ENCODE results near the gene EDA2R.

Gene EDA2R

DNA sequence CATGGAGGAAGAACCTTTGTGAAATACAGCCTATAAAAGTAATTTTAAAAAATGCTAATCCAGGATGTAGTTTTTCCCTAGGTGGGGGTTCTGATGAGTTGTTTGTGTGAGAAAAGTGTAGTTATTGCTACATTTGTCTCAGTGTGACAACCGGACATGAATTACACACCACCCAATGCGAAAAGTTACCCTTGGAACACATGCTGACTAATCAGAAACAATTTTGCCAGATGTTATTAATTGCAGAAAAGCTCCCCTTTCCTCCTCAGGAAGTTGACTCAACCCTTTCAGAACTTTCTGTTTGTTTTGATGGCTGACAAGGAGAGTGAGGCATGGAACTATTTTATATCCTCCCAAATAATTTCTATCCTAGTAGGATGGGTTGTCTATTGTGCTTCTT, 38.1 kb upstream of the EDA2R start:
- Histone ChIP-seq H2AFZ (no peak overlapping the region), H3K9me3 (ENCODE audit: control insufficient read depth, low read length) (no peaks in the 10 kb centered on the region), H3K36me3 (ENCODE audit: control insufficient read depth, insufficient read depth, low read length) (no peaks in the 10 kb centered on the region), H3K4me3 (ENCODE audit: low read depth, low read length) (no peak overlapping the region), H3K9ac (no peak overlapping the region), H3K4me1 (no peaks in the 10 kb centered on the region), H3K27ac (no peak overlapping the region), H3K4me2 (ENCODE audit: low read length) (no peak overlapping the region), H3K79me2 (no peaks in the 10 kb centered on the region), H3K27me3 (ENCODE audit: control insufficient read depth, insufficient read depth, low read length) (no peaks in the 10 kb centered on the region)
- TF ChIP-seq, protein P1, sequence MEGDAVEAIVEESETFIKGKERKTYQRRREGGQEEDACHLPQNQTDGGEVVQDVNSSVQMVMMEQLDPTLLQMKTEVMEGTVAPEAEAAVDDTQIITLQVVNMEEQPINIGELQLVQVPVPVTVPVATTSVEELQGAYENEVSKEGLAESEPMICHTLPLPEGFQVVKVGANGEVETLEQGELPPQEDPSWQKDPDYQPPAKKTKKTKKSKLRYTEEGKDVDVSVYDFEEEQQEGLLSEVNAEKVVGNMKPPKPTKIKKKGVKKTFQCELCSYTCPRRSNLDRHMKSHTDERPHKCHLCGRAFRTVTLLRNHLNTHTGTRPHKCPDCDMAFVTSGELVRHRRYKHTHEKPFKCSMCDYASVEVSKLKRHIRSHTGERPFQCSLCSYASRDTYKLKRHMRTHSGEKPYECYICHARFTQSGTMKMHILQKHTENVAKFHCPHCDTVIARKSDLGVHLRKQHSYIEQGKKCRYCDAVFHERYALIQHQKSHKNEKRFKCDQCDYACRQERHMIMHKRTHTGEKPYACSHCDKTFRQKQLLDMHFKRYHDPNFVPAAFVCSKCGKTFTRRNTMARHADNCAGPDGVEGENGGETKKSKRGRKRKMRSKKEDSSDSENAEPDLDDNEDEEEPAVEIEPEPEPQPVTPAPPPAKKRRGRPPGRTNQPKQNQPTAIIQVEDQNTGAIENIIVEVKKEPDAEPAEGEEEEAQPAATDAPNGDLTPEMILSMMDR (IDR thresholded peaks at IDR 0.05): no peak

DNA sequence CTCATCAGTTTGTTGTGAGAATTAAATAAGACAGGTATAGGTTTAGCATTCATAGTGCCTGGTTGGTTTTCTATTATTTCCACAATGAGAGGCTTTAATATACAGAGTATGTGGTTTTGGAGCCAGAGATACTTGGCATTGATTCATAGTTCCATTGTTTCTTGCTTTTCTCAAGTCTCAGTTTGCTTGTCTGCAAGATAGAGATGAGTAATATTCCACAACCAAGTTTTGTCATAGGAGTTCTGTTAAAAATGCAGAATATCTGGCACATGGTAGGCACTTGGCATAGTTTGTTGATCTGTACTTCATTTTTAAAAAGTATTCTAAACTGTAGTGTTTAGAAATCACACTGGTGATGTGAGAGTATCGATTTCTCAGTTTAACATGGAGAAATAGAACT, 37.5 kb upstream of the EDA2R start:
- Histone ChIP-seq H3K9ac (no peak overlapping the region), H3K36me3 (ENCODE audit: control insufficient read depth, insufficient read depth, low read length) (no peaks in the 10 kb centered on the region)
- TF ChIP-seq, protein P1 (IDR thresholded peaks at IDR 0.05): no peak

DNA sequence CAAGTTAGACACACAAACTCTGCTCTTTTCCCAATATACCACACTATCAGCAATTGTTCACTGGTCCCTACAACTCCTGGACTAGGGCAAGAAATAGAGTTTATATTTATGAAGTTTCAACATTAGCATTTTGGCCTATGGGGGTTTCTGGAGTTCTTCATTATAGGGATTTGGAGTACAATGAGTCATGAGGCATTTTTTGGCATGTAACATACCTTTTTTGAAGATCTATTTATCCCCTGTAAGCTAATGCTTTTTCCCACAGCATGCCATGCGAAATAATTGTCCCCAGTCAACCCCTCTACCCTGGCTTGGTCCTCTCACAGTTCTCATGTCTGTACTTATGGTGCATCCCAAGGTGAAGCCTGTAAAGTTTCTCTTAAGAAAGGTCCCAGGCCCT, 36.7 kb upstream of the EDA2R start:
- Histone ChIP-seq H3K79me2 (no peaks in the 10 kb centered on the region), H3K4me1 (no peaks in the 10 kb centered on the region), H3K27ac (no peak overlapping the region), H3K9ac (no peak overlapping the region), H3K36me3 (ENCODE audit: control insufficient read depth, insufficient read depth, low read length) (no peaks in the 10 kb centered on the region), H3K4me3 (ENCODE audit: low read depth, low read length) (no peak overlapping the region), H2AFZ (no peak overlapping the region), H3K9me3 (ENCODE audit: control insufficient read depth, low read length) (no peaks in the 10 kb centered on the region), H3K27me3 (ENCODE audit: control insufficient read depth, insufficient read depth, low read length) (no peaks in the 10 kb centered on the region), H3K4me2 (ENCODE audit: low read length) (no peak overlapping the region)
- TF ChIP-seq, protein P1 (IDR thresholded peaks at IDR 0.05): no peak

More for the DNA sequence above, 37.5 kb upstream of the EDA2R start:
- Histone ChIP-seq H2AFZ (no peak overlapping the region), H3K9me3 (ENCODE audit: control insufficient read depth, low read length) (no peaks in the 10 kb centered on the region), H3K27ac (no peak overlapping the region), H3K4me1 (no peaks in the 10 kb centered on the region), H3K27me3 (ENCODE audit: control insufficient read depth, insufficient read depth, low read length) (no peaks in the 10 kb centered on the region), H3K4me3 (ENCODE audit: low read depth, low read length) (no peak overlapping the region), H3K4me2 (ENCODE audit: low read length) (no peak overlapping the region), H3K79me2 (no peaks in the 10 kb centered on the region)

DNA sequence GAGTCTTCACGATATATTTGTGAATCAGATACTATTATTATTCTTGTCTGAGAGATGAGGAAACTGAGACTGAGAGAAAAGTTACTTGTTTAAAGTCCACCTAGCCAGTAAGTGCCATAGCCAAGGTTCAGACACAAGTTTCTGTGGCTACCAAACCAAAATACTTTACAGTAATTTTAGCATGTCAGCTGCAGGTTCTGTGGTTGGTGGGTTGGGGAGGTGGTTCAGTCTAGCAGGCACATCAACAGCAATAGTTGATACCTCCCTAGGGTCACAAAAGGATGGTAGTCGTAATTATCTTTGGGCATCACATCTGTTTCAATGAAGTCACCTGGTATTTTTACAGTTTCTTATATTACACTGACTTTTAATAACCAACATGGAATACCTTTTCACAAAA, 35.6 kb upstream of the EDA2R start:
- no peak overlapping the region for H3K4me2 ChIP-seq (ENCODE audit: low read length)
- no peak overlapping the region for H3K4me3 ChIP-seq (ENCODE audit: low read depth, low read length)
- TF ChIP-seq, protein P1 (IDR thresholded peaks at IDR 0.05): no peak
- no peaks in the 10 kb centered on the region for H3K27me3 ChIP-seq (ENCODE audit: control insufficient read depth, insufficient read depth, low read length)
- H3K79me2 ChIP-seq: no peaks in the 10 kb centered on the region
- no peak overlapping the region for H2AFZ ChIP-seq
- H3K9ac ChIP-seq: no peak overlapping the region
- no peaks in the 10 kb centered on the region for H3K9me3 ChIP-seq (ENCODE audit: control insufficient read depth, low read length)
- no peaks in the 10 kb centered on the region for H3K36me3 ChIP-seq (ENCODE audit: control insufficient read depth, insufficient read depth, low read length)
- H3K27ac ChIP-seq: no peak overlapping the region
- H3K4me1 ChIP-seq: no peaks in the 10 kb centered on the region

DNA sequence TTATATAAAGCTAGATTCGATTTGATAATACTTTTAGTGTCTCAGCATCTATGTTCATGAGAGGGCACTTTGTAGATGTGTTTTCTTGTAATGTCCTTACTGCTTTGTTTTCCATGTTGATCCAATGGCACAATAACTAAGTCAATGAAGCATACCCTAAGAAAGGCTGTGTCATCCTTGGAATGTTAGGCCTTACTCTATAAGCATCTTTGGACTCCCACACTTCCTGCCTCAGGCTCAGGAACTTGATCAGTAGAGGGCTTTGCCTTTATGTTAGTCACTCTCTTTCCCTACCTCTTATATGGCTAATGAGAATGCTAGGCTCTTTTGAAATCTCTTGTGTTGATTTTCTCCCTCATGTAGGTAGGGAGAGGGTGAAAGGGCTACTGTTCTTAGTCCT, 33.2 kb upstream of the EDA2R start:
- Histone ChIP-seq H3K4me3 (ENCODE audit: low read depth, low read length) (no peak overlapping the region), H3K27ac (no peak overlapping the region), H3K27me3 (ENCODE audit: control insufficient read depth, insufficient read depth, low read length) (no peaks in the 10 kb centered on the region), H3K9me3 (ENCODE audit: control insufficient read depth, low read length) (no peaks in the 10 kb centered on the region), H3K4me1 (no peaks in the 10 kb centered on the region), H2AFZ (no peak overlapping the region), H3K4me2 (ENCODE audit: low read length) (no peak overlapping the region), H3K79me2 (no peaks in the 10 kb centered on the region), H3K9ac (no peak overlapping the region), H3K36me3 (ENCODE audit: control insufficient read depth, insufficient read depth, low read length) (no peaks in the 10 kb centered on the region)
- TF ChIP-seq, protein P1 (IDR thresholded peaks at IDR 0.05): no peak
